SU-DHL-6 (cell line): Measurements from ENCODE around the gene DYSF.

Experiments
- H2AFZ ChIP-seq: fragments of 200-600 bp; sonication (generic); 2 replicates; pipeline ENCODE4 v1.6.1; 2014; ENCODE audit warnings: low read depth, mild to moderate bottlenecking, moderate library complexity, mixed read lengths, antibody characterized with exemption, low read length; ENCODE audit not compliant: severe bottlenecking
- H3F3A ChIP-seq: fragments of 200-600 bp; shearing (Covaris generic); 2 replicates; pipeline ENCODE4 v1.6.0; 2016; ENCODE audit warnings: antibody characterized with exemption, mild to moderate bottlenecking; ENCODE audit not compliant: insufficient read depth
- H3K27ac ChIP-seq: fragments of 200-600 bp; sonication (generic); 2 replicates; pipeline ENCODE4 v1.5.1; 2016; ENCODE audit warnings: low read depth, mild to moderate bottlenecking, low read length, moderate library complexity, mixed read lengths
- H3K27me3 ChIP-seq: fragments of 200-600 bp; sonication (generic), shearing (Covaris generic); 2 replicates; pipeline ENCODE4 v1.6.0; 2014; ENCODE audit warnings: mild to moderate bottlenecking, low read length
- H3K36me3 ChIP-seq: fragments of 200-600 bp; sonication (generic); 2 replicates; pipeline ENCODE4 v1.6.1; 2014; ENCODE audit warnings: mild to moderate bottlenecking, low read length, mixed read lengths
- H3K4me2 ChIP-seq: fragments of 300-600, 200-600 bp; shearing (Covaris generic), sonication (generic); 2 replicates; pipeline ENCODE4 v1.6.0; 2014; ENCODE audit warnings: low read length, low read depth, mild to moderate bottlenecking; ENCODE audit not compliant: poor library complexity, severe bottlenecking
- H3K4me3 ChIP-seq: fragments of 200-600 bp; sonication (generic); 2 replicates; pipeline ENCODE4 v1.5.1; 2014; ENCODE audit warnings: antibody characterized with exemption, low read length, mild to moderate bottlenecking, mixed read lengths; ENCODE audit not compliant: insufficient read depth, poor library complexity, severe bottlenecking
- H3K79me2 ChIP-seq: fragments of 200-600 bp; sonication (generic); 2 replicates; pipeline ENCODE4 v1.6.1; 2014; ENCODE audit warnings: mild to moderate bottlenecking, low read length, moderate library complexity; ENCODE audit not compliant: insufficient read depth
- H3K9ac ChIP-seq: fragments of 200-600 bp; sonication (generic); 2 replicates; pipeline ENCODE4 v1.7.0; 2014; ENCODE audit warnings: mild to moderate bottlenecking, low read length
- H3K9me2 ChIP-seq: fragments of 200-600 bp; sonication (generic); replicated peaks from 2 replicates; pipeline ENCODE4 v1.6.1; 2014; ENCODE audit warnings: low read length; ENCODE audit not compliant: insufficient read depth
- H3K9me3 ChIP-seq: fragments of 200-600 bp; sonication (generic); 2 replicates; pipeline ENCODE4 v1.6.1; 2014; ENCODE audit warnings: low read length, mixed read lengths; ENCODE audit not compliant: insufficient read depth
- H4K20me1 ChIP-seq: fragments of 200-600 bp; sonication (generic); 2 replicates; pipeline ENCODE4 v1.6.1; 2014; ENCODE audit warnings: low read depth, mild to moderate bottlenecking, antibody characterized with exemption, low read length, moderate library complexity, mixed read lengths
- EZH2phosphoT487 ChIP-seq: fragments of 200-600 bp; sonication (generic), shearing (Covaris generic); conservative IDR thresholded peaks from 2 replicates; pipeline ENCODE4 v1.6.1; 2018; ENCODE audit warnings: mild to moderate bottlenecking, antibody characterized with exemption, low read length, moderate library complexity, mixed read lengths
- TF ChIP-seq, protein P1 (sequence below): fragments of 200-600 bp; sonication (generic); IDR thresholded peaks from one replicate; pipeline ENCODE4 v1.5.1; 2017; ENCODE audit warnings: antibody characterized with exemption, mild to moderate bottlenecking, low read length, moderate library complexity; ENCODE audit not compliant: insufficient read depth, poor library complexity, severe bottlenecking

Gene DYSF

DNA sequence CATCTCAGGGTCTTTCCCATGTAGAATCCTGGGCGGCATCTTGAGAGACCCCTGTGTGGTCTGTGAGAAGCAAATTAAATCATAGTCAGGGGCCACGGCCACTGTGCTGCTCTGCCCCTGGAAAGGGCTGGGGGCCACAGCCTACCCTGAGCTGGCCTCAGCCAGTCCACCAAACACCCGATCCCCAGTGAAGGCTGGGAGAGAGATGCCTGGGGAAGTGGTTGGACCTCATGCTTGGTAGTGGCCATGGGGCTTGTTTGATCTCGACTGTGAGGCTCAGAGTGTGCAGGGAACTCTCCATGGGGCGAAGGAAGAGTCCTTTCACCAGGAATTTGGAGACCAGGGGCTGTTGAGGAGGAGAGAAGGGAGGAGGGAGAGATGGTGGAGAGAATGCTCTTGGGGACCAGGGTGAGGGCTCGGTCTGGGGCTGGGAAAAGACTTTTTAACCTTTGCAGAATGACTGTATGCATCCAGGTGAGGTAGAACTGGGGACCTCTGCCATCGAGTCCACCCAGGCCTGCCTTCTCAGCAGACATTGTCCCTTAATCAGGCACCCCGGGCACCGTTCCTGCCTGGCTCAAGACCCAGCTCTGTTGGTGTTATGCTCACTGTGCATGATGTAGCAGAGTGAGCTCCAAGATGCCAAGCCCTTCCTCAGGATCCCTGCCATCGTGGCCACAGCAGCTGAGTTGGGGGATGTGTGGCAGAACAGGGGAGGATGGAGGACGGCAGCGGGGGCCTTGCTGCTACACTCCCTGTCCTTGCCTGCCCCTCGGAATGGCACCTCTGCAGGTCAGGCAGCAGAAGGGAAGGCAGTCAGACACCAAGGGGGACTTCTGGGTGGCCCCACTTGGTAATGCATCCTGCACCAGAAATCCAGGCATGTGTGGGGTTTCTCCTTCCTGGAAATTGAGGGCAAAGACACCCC lies 249.9 kb downstream of the DYSF start:
- no peak overlapping the region for H3K27ac ChIP-seq
- H3K4me2 ChIP-seq: no peak overlapping the region
- TF ChIP-seq EZH2phosphoT487: no peak
- TF ChIP-seq, protein P1, sequence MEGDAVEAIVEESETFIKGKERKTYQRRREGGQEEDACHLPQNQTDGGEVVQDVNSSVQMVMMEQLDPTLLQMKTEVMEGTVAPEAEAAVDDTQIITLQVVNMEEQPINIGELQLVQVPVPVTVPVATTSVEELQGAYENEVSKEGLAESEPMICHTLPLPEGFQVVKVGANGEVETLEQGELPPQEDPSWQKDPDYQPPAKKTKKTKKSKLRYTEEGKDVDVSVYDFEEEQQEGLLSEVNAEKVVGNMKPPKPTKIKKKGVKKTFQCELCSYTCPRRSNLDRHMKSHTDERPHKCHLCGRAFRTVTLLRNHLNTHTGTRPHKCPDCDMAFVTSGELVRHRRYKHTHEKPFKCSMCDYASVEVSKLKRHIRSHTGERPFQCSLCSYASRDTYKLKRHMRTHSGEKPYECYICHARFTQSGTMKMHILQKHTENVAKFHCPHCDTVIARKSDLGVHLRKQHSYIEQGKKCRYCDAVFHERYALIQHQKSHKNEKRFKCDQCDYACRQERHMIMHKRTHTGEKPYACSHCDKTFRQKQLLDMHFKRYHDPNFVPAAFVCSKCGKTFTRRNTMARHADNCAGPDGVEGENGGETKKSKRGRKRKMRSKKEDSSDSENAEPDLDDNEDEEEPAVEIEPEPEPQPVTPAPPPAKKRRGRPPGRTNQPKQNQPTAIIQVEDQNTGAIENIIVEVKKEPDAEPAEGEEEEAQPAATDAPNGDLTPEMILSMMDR: no peak
- H3K9me3 ChIP-seq: no peaks in the 10 kb centered on the region
- no peak overlapping the region for H2AFZ ChIP-seq
- no peak overlapping the region for H3K4me3 ChIP-seq
- no peaks in the 10 kb centered on the region for H3K79me2 ChIP-seq
- H3F3A ChIP-seq: no peaks in the 10 kb centered on the region
- H3K9me2 ChIP-seq: no peaks in the 10 kb centered on the region
- no peaks in the 10 kb centered on the region for H3K27me3 ChIP-seq
- H4K20me1 ChIP-seq: no peaks in the 10 kb centered on the region
- H3K36me3 ChIP-seq: no peaks in the 10 kb centered on the region
- no peak overlapping the region for H3K9ac ChIP-seq

DNA sequence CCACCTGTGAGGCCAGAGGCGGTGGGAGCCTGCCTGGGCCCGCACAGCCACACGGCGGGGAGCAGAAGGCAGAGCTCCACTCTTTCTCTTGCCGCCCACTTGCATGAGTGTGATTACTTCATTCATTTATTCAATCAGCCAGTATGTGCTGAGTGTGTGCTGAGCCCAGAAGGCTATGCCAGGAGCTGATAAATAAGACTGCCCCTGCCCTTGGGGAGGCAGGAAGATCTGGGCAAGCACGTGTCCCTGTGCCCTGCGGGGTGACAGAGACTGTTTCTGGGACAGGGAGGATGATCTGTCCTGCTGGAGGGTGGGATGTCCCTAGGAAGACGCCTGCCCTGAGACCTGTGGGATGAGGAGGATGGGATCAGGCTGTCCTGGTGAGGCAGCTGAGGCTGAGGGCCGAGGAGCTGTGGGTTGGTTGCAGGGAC lies 250.8 kb downstream of the DYSF start:
- H3K27ac ChIP-seq: no peak overlapping the region

DNA sequence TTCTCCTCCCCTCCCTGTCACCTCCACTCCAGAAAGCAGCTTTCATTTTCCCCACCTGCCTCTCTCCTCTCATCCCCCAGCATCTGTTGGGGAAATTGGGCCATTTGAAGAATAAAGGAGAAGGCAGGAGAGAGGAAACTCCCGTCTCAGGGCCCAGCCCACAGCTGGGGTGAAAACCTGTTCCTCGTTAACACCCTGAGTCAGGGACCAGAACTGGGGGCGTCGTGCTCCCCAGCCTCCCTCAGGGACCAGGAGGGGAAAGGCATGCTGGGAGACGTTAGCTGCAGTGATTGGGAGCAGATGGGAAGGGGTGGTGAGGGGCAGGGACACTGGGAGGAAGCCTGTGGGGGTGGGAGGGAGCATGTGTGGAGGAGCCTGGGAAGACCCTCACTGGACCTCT lies 251.3 kb downstream of the DYSF start:
- no peaks in the 10 kb centered on the region for H3K9me3 ChIP-seq
- H3K4me3 ChIP-seq: no peak overlapping the region
- no peaks in the 10 kb centered on the region for H3F3A ChIP-seq
- H3K27ac ChIP-seq: no peak overlapping the region
- H3K9me2 ChIP-seq: no peaks in the 10 kb centered on the region
- no peak overlapping the region for H2AFZ ChIP-seq
- no peaks in the 10 kb centered on the region for H3K79me2 ChIP-seq
- H3K27me3 ChIP-seq: no peaks in the 10 kb centered on the region
- no peak overlapping the region for H3K9ac ChIP-seq
- no peaks in the 10 kb centered on the region for H3K36me3 ChIP-seq
- H3K4me2 ChIP-seq: no peak overlapping the region
- H4K20me1 ChIP-seq: no peaks in the 10 kb centered on the region
- TF ChIP-seq, protein P1: no peak
- no peak for TF ChIP-seq EZH2phosphoT487

More for the DNA sequence above, 250.8 kb downstream of the DYSF start:
- H3K9ac ChIP-seq: no peak overlapping the region
- H3K9me2 ChIP-seq: no peaks in the 10 kb centered on the region
- no peaks in the 10 kb centered on the region for H3K27me3 ChIP-seq
- H3K36me3 ChIP-seq: no peaks in the 10 kb centered on the region
- H3K4me2 ChIP-seq: no peak overlapping the region
- no peak overlapping the region for H2AFZ ChIP-seq
- H3K4me3 ChIP-seq: no peak overlapping the region
- TF ChIP-seq, protein P1: no peak
- no peak for TF ChIP-seq EZH2phosphoT487
- no peaks in the 10 kb centered on the region for H3F3A ChIP-seq
- no peaks in the 10 kb centered on the region for H4K20me1 ChIP-seq
- H3K79me2 ChIP-seq: no peaks in the 10 kb centered on the region
- no peaks in the 10 kb centered on the region for H3K9me3 ChIP-seq
